Activated naive CD4-positive, alpha-beta T cell treated with anti-CD3 and anti-CD28 coated beads, Interleukin-2, amount 50 U/mL, for 16 hours (primary cell): ENCODE measurements around the gene GUCA2A.

ENCODE experiments used
- DNase-seq: peaks from one replicate; pipeline ENCODE4 v3.0.0-alpha.2; 2020

The GUCA2A gene

DNA sequence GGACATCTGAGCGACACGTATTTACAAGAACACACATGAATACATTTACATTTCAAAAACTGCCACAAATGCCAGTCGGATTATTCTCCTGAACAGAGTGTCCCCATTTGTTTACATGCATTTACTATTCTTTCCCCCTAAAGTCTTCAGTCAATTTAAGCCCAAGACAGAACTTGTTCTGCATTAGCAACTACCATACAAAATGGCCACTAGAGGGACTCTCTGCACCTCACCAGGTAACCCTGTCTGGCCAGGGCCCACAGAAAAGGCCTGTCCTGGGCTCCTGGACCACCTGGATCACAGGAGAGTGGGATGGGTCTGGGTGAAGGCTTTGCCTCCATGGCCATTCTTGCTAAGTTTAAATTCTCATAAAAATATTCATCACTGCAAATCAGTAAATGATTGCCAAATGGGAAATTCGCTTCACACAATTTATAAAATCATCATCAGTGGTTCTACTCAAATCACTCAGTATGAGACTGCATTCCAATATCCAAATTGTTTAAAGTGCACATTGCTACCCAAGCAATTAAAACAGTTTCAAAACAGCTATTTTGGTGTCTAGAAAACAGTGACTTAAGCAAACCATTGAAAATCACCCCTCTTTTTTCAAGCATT lies 12.5 kb upstream of the GUCA2A start:
- DNase-seq, result no peak

DNA sequence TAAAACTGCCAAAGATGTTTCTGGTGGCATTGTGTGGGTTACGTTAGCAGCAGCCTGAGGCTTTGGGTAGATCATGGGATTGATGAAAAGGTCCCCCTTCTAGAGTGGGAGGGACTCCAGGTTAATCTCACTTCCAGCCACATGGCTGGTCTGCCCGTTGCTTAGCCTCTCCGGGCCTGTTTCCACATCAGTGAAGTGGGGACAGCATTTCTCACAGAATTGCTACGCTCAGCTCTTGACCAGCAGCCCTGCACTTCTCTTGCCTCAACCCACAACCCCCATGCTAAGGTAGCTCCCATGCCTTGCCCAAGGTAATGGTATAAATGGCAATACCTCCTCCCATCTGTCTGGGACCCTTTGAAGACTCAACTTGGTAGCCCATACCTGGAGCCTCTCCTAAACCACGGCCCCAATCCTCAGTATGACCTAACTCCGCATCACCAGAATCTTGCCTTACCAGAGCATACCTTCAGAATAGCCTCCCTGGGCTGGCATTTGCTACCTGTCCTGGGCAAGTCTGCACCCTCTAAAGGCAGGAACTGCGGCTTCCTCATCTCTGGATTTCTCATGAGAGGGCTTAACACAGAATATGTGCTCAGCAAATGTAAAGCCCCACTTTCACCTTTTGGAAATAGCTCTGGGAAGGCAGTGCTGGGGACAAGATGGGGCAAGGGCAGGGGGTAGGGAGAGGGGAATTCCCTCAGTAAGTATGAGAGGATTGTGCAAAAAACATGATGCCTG lies 10.9 kb upstream of the GUCA2A start:
- no peak for DNase-seq

DNA sequence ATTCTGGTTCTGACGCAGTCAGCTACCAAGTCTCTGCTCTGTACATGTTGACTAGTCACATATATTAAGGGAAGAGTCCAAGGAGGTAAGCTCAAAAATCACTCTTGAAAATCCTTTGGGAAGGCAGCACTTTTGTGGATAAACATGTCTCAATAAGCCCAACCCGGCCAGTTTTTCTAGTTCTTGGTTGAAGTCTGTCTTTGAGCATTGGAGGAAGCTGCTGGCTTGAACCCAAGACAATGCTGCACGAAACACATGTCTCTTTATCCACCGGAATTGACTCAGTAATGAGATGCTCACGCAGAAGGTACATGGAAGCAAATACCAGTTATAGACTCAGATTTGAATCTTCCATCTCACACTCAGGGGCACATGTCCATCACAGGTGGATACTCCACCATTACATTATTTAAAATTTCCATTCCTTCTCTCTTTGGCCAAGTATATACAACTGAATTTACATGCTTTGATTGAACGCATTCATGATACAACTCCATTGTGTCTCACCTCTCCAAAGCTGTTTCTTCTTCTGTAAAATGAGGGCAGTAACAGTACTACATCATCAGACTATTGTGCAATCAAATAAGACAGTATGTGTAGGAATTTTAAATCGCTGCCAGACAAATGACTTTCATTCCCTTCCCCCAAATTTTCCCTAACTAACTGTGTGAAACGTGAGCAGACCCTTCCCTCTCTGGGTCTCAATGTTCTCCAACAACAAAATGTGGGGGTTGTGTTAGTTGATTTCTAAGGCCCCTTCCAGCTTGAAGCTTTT lies 9.6 kb upstream of the GUCA2A start:
- no peak for DNase-seq

DNA sequence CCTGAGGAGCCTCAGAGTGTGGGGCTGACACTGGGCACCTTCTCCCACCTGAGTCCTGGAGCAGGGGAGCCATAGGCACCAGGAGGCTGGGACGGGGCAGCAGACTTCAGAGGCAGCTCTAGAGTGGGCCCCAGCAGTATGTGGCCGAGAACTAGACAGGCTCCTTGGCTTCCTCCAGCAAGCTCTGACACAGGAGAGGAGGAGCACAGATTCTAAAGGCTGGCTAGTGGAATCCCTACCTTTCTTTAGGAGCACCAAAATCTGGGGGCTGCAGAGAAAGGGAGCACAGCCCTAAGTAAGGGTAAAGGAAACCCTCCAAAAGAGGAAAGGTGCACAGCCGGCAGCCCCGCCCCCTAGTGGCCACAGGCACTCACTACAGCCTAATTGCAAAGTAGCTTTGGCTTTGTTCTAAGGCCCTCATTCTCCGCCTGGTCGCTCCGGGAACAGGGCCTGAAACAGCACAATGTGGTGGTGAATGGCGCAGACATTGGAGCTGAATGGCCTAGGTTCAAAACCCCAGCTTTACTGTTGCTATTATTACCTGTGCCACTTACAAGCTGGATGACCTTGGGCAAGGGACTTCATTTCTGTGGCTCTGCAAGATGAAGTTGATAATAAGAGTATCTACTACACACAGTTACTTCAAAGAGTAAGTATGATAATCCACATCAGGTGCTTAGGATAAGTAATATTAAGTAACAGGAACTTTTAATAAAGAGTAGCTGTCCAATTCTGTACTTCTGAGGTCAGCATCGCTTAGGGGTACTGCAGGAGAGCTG lies 8.8 kb upstream of the GUCA2A start:
- DNase-seq, result peak; percentile 67

DNA sequence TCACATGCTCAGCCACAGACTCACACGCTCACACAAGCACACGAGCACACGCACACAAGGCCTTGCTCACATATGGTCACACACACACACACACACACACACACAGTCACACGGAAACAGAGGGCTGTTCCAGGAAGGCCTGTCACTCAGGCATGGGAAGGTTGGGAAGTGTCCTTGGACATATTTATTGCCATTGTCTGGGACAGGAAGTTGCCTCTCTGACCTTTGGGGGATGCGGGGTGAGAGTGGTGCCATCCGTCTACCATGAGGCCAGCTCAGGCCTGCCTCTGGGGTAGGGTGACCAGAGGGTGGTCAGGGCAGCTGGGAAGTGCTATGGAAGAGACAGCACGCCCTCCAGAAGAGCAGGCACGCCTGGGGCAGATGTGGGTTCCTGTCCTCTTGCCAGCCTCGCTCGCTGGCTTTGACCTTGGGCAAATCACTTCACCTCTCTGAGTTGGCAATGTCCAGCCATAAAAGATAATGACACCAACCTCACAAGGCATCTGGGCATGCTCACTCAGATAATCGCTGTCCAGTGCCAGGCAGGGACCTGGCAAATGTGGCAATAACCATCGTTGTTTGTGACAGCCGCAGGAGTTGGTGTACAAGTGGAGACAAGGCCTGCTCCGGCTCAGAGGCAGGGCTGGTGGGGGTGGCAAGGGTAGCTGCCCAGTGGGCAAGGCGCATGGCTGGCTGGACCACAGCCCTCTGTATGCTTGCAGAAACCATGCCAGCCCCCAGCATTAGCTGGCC lies 8.0 kb upstream of the GUCA2A start:
- DNase-seq, result no peak

DNA sequence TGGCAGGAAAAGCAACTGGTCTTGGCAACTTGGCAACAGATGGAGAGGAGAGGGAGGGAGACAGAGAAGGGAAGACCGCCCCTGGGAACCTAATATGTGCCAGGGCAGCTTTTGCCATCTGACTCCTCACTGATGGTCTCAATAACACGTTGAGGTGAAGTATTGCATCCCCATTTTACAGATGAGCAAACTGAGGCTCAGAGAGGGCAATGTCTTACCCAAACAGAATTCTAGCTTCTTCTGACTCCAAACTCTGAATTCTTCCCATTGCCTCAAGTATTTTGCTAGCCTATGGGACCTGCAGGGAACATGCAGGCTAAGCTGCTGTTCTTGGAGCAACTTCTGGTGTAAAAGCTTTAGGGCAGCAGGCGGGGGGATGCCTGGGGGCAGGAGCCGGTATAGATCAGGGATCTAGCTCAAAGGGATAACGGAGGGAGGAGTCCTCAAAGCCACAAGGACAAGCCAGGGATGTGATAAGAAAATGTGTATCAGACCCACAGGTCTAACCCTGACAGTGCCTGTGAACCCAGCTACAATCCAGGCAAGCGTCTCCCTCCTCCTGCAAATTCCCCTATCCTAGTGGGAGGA lies 7.2 kb upstream of the GUCA2A start:
- no peak for DNase-seq

DNA sequence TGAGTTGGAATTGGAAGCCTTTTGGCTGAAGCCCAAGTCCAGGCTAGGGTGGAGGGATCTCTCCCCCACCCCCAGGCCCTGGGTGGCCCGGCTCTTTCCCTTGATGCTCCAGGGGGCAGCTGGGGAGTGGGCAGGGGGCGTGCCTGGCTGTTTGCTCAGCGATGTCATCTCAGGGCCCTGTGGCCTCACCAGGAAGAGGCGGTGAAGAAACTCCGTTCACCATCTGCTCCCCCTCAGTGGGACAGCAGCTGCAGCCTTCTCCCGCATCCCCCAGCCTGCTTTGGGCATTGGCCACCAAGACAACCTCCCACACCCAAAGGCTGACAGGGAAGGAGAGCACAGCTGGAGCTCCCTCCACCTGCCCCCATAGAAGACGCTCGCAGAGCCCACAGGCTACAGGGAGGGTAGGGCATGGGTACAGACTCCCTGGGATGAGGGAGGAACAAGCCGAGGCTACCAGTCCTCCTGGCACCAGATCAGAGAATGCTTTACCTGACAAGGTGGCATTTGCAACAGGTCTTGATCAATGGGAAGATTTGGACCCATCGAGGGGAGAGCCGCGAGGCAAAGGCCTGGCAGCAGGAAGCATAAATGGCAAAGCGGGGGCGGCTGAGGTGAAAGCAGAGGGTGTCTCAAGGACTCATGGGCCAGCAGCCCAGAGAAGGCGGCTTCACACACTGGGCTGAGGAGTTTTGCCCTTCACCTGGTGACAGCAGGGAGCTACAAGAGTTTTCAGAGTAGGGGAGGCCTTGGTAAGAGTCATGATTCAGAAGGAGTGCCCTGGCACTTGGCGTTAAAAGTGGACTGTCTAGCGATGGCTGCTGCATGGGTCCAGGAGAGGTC lies 6.5 kb upstream of the GUCA2A start:
- no peak for DNase-seq

DNA sequence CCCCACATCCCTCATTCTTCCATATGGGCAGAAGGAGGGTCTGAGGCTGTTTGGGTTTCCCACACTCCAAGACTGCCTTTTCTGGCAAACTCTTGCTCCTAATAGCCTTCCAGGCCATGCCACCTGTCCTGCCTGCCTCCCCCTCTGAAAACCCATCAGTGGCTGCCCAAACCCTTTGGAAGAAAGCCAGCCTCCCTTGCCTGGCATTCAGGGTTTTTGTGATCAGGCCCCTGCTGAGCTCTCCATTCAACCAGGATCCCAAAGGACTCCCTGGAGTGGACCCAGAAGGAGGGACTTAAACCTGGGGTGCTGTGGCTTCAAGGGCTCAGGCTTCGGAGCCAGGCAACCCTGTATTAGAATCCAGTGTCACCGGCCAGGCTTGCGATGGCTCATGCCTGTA lies 4.2 kb upstream of the GUCA2A start:
- no peak for DNase-seq

DNA sequence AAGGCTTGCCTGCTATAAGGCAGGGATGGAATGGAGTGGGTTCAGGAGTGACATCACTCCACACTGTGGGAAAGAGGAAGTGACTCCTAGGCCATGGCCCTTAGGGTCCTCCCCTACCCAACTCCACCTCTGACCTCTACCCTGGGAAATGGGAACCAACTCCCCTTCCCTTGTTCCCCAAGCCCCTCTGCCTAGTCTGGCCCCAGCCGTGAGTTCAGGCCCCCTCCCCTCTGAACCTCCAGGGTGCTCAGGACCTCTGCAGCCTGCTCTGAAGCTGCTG lies 3.8 kb upstream of the GUCA2A start:
- DNase-seq, result no peak

DNA sequence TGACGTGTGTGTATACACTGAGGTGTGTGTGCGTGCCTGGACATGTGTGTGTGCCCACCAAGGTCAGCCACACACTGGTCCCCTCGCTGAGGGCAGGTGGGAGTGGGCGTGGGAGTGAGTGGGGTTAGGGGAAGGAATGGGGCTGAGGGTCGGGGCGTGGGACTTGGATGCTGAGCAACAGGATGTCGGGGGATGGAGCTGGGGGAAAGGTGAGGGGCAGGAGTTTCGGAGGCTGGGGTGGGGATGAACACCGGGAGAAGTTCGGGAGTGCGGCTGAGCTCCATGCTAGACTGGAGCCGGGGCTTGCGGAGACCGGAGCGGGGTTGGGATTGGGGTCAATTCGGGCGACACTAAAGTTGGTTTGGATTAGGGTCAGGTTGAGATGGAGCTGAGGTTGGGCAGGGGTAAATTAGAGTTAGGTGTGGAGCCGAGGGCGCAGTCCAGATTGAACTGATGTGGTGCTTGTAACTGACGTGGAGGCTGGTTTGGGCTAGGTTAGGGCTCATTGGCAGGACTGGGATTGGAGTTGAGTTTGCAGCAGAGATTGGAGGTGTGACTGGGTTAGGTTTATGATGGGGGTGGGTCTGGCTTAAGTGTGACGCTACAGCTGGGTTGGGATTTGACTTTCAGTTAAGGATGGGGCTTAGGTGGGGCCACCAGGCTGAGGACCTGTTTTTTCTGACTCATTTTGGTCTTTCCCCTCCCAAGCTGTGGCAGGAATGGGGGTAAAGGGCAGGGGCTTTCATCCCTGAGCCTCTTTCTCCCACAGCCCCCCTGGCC lies 3.3 kb upstream of the GUCA2A start:
- DNase-seq, result no peak

DNA sequence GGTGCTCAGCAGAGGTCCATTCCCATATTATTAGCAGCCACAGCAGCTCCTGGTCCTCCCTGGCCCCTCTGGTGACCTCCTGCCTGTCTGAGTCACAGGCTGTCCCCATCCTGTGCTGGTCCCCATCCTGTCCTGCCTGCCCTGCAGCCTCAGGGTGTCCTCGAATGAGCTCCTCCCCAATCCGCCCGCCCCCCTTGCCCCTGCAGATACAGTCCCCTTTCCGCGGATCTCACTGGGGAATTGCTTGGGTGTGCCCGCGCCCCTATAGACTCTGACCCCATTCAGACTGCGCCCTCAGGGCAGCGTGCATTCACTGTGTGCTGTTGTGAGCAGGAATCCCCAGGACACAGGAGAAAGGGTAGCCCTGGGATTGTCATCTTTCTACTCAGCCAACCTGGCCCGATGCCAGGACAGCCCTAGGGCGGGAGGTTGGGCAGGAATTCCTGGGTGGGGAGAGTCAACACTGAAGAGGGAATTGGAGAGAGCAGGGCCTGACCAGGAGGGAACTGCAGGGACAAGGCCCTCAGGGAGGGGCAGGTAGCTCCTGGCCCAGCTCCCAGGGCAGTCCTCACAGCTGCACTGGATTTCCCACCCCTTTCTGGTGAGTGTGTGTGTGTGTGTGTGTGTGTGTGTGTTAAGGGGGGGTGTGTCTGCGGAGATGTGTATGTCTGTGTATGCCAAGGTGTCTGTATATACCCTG lies 1.1 kb upstream of the GUCA2A start:
- no peak for DNase-seq

DNA sequence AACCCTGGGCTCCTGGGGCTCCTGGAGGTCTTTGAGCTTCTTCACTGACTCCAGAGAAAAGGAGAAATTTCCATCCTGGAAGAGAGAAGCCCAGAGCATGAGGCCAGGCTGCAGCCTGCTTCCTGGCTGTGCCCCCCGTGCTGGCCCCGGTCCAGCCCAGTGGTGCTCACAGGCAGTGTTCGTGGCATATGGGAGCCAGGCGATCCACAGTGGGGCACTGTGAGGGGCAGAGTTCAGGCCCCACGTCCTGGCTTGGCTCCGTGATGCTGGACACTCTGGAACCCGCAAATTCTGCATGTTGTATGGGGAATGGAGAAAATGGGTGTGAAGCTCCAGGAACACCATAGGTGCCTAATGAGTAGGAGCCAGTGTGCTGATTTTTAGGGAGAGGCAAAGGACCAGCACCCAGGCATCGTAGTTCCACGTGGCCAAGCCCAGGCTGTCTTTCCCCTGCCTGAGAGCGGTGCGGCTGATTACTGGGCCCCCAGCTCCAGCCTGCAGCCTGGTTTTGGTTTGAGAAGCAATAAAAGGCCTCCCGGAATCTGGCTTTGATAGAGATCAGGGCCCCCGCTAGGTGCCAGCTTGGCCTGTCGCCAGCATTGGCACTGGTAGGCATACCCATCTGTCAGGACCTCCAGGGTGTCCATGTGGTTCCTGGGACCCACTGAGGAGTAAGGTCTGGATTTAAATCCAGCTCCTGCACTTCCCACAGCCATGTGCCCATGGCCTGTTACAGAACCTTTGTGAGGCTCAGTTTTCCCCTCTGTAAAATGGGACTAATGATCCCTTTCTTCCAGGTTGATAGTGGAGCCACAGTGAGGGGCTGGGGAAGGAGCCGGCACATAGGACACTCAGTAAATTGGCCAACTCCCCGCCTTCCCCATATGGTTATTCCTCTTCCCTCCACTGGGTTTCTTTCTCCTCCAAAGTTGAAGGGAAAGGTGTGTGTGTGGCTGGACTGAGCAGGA lies 725 bp downstream of the GUCA2A start:
- DNase-seq, result no peak

DNA sequence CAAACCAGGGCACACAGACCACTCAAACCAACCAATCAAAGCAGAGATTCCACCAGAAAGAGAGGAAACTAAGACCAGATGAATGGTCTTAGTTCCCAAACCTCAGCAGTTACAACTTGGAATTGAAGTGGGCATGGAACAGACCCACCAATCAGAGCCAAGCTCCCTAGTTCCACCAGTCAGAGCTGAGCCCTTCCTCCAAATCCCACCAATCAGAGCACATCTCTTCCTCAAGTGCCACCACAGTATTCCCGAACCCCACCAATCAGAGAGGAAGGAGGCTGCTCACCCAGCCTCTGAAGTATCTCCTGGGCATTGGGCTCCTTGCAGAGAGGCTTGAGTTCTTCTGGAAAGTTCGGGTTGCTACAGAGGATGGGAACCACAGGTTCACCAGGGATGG lies 1.4 kb downstream of the GUCA2A start:
- DNase-seq, result no peak

DNA sequence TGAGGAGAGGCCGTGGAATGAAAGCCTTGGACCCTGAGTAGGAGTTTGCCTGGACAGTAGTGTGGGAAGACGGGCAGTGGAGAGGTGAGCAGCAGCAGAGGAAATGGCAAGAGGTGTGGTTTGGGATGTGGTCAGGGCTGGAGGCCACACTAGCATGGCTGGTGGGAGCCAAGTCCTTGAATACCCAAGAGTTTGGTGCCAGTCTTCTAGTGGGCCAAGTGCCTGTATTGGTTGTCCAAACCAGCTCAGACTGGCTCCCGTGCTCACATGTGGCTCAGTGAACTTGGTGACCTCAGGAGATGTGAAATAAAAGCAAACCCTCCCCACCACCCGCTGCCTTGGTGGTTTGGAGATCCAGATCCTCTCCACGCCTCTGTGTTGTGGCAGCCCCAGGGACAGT lies 2.4 kb downstream of the GUCA2A start:
- DNase-seq, result no peak

DNA sequence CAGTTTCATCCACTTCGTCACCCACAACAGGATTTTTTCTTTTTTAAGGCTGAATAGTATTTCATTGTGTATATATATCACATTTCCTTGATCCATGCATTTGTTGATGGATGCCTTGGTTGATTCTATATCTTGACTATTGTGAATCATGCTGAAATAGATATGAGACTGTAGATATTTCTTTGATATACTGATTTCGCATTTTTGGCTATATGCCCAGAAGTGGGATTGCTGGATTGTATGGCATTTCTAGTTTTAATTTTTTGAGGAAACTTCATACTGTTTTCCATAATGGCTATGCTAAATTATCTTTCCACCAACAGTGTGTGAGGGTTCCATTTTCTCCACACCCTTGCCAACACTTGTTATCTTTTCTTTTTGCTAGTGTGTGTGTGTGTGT lies 6.4 kb downstream of the GUCA2A start:
- DNase-seq, result no peak

DNA sequence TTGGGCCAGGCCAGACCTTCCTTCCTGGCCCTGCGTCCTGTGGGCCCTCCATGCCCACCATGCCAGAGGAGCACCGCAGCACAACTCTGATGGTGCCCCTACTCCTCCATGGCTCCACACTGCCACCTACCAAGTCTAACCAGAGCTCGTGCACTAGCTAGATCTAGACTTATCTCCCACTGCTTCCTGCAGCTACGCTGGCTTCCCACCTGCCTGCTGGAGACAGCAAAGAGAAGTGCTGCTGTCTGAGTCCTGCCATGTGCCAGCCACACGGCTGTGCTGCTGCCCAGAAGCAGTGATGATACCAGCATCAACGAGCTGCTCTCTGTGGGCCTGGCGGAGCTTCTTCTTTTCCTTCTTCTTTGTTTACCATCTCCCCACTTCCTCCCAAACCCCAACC lies 6.9 kb downstream of the GUCA2A start:
- no peak for DNase-seq

DNA sequence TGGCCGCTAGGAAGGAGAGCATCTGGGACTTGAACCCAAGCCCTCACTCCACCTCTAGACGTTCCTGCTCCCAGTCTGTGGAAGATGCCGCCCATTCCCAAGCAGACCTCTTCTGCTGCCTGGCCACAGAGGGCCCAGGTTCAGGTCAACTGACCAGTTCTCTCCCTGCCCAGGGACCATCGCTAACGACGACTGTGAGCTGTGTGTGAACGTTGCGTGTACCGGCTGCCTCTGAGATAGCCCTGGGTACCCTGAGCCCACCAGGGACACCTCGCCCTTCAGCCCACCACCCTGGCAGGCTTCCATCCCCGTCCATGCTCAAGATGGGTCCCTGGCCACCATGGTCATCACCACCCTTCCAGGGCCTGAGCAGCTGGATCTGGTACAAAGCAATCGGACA lies 9.2 kb downstream of the GUCA2A start:
- DNase-seq, result no peak

DNA sequence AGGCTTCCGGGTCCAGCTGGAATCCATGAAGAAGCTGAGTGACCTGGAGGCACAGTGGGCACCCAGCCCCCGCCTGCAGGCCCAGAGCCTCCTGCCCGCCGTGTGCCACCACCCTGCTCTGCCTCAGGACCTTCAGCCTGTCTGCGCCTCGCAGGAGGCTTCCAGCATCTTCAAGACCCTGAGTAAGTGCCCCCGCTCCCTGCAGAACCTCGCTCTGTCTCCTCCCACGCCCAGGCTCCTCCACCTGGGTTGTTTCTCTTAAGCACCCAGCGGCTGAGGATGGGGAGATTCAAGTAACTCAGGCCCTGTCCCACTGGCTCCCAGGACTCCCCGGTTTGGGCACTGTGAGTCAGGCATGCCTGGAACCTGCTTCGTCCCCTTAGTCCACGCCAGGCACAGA lies 9.9 kb downstream of the GUCA2A start:
- no peak for DNase-seq

DNA sequence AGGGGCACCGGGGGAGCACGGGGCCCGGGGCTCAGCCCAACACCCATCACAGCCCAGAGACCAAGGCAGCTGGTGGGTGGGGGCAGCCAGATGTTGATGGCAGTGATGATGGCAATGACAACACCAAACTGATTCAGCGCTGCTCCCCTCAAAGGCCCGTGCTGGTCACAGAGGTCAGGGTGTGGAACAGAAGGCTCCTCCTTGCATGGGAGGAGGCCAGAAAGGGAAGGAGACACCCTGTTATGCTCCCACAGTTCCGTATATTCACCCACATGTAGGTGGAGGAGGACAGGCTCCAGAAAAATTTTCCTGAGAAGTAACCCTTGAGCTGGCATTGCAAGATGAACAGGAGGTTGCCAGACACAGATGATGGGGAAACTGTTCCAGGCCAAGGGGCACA lies 10.9 kb downstream of the GUCA2A start:
- no peak for DNase-seq
